NCI-H2227 treated with DMSO at 0.1 percent for 48 hours (cell line): ENCODE data around the gene CD59.
"Not testable (repeated sequence)": the region's sequence is repeated elsewhere in the genome, so short reads cannot be mapped to it uniquely, and the experiment has no call there.

Experiments used
- DNase-seq: peaks from one replicate; lab custom pipeline; 2025; lab: John Stamatoyannopoulos, UW

CD59 gene

DNA sequence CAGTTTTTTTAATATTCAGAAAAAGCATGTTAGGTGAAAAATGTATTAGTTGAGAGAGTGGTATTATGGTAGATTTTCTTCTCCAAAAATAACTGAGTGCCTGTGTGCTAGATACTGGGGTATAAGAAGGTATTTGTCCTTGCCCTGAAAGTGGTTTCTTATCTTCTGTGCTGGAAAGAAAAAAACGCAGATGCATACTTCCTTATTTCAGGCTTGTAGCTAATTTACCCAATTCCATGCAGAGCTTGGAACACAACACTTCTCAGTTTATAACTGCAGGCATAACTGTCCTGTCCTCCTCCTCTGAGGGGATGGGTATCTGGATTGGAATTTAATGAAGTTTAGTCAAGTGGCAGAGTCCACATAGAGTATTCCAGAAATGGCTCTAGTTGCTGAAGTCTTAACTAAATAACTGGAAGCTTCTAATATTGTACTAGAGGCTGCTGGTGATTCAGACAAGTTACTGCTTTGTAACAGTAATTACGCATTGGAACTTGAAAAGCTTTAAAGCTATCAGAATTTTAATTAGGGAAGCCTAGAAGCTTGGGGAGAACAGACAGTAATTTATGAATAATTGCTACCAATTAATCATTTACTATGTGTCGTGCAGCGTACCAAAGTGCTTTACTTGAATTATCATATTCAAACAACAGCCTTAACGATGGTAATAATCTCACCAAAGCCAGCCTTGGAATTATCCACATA lies 22.9 kb downstream of the CD59 start:
- no peak for DNase-seq

DNA sequence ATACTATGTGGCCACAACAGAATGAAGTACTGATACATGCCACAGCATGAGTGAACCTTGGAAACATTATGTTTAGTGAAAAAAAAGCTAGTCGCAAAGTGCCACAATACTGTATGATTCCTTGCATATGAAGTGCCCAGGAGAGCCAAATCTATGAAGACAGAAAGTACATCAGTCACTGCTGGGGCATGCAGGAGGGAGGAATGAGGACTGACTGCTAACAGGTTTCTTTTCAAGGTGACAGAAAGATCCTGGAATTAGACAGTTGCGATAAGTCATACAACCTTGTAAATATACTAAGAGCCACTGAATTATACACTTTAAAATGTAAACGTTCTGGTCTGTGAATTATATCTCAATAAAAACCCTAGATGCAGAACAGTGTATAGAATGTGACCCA lies 23.8 kb downstream of the CD59 start:
- DNase-seq = no peak

DNA sequence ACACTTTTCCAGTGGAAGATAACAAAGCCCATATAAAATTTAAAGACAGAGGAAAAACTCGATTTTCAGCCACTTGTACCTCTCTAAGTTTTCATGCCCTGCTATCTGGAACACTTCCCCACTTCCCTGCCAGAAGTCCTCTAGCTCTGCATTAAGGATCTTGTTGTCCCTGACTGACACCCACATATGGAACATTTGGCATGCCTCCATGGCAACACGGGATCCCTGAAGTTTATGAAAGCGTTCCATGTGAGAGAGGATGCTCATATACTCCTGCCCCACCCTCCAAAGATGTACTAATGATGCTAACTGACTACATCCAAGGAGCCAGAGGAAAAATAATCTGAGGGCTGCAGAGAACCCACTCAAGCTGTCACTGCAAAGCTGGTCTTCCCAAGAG lies 26.8 kb downstream of the CD59 start:
- DNase-seq = no peak

DNA sequence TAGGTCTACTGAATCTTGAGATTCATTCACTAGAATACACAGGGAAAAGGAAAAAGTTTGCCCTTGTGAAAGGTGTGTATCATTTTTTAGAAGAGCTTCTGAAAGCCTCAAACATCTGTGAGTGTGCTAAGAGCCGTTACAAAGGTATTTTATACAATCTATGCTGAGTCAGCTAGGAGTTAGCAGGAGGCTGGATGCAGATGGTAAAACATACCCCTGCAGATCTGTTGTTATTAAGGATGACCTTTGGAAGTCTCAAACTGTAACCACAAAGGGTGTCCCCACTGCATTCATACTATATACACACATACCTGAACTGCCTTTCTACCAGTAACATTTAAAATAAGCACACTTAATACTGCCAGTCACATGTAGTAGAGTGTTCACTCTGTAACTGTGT lies 27.2 kb downstream of the CD59 start:
- DNase-seq = no peak

DNA sequence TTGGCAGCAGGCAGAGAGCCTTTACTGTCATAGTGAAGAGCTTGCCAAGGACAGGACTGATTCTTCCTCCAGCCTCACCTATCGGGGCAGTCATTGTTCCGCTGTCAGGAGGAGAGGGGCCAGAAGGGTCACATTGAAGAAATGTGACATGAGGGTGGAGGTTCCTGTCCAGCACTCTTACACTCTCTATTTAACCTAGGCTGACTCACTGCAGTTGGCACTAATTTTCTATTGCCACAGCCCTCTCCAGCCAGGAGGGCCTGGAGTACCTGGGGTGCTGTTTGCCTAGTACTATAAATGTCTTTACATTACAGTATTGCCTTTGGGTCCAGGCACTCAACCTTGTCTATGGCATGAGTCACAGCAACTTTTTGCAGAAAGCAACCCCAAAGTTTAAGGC lies 28.4 kb downstream of the CD59 start:
- DNase-seq = not testable (repeated sequence)

DNA sequence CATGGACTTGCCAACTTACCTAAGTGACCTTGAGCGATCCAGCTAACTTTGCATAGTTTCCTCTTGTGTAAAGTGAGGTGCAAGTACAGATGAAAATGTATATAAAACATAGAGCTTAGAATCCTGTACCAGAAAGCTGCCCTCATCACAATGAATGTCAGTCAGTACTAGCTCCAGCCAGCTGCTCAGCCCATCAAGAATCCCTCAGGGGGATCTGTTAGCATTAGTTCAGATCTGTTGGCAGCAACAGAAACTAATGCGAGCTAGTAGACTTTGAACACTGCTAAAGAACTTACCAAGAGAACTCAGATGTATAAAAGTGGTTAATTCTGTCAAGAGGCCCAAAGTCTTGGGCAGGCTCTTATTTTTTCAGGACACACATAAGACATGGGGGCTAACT lies 29.3 kb downstream of the CD59 start:
- DNase-seq = no peak

DNA sequence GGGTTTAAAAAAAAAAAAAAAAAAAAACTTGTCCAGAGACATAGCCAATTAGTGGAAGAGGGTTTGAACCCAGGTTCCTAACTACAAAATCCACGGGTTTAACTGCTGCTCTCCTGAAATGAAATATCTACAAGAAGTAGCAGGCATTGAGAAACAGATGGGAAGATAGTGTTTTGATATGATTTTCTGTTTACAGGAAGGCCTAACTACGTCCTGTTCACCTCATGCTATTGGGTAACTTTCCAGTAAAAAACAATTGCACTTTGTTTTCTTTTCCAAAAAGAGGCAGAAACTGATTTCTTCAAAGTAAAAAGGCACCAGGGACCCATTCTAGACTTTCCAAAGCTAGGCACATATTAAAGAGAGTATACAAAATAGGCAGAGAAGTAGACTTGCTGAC lies 29.7 kb downstream of the CD59 start:
- DNase-seq = no peak

DNA sequence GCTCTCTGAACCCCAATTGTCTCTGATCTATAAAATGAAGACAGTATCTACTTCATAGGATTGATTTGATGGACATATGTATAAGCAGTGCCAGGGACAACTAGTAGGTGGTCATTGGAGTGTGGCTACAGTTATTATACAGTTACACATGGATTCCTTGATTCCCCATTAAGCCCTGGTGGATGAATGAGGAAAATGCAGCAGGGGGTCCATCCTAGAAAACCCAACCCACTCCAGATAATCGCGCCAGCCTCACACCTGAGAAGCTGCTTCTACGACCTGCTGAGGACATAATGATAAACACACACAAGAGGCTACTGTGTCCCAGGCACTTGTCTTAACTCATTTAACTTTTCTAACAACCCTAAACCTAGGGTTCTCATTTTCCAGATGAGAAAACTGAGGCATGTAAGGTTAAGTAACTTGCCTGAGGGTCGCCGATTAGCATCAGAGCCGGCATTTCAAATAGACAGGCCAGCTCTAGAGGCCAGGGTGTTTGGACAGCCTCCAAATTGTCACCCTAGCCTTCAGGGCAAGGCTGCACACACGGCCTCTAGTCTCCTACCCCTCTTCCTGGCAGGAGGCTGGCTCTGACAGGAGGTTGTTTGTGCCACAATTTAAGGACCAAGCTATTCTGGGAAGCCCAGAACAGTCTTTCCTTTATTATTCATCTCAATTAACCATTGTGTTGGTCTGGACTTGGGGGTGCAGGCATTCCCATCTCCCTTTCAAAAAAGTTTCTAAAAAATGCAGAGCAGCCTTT lies 31.8 kb downstream of the CD59 start:
- no peak for DNase-seq

DNA sequence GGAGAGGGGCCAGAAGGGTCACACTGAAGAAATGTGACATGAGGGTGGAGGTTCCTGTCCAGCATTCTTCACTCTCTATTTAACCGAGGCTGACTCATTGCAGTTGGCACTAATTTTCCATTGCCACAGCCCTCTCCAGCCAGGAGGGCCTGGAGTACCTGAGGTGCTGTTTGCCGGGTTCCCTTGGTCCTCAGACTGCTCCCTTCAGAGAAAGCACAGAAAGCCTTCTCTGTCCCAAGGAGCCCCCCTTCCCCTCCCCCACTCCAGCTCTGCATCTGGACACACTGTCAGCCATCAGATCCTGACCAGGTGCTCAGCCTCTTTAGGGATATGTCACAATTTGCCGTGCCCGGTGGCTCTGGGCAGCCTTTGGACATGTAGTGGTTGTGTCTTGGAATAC lies 32.4 kb downstream of the CD59 start:
- no peak for DNase-seq

DNA sequence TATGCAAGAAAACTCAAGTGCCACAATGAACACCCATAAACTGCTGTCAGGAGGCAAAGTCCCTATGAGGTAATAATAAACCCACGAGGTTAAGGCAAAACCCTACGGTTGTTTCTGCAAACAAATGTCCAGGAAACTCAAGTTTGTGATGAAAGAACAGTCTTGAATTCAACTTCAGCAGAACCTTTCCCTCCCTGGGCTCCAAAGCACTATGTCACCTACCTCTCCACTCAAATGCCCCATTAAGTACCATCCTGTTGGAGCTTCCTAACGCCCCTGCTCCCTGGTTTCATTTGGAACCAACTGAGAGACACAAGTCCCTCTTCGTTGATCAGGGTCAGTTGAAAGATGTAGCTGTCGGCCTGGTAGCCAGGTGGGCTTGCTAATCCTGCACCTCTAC lies 33.0 kb downstream of the CD59 start:
- DNase-seq = no peak

DNA sequence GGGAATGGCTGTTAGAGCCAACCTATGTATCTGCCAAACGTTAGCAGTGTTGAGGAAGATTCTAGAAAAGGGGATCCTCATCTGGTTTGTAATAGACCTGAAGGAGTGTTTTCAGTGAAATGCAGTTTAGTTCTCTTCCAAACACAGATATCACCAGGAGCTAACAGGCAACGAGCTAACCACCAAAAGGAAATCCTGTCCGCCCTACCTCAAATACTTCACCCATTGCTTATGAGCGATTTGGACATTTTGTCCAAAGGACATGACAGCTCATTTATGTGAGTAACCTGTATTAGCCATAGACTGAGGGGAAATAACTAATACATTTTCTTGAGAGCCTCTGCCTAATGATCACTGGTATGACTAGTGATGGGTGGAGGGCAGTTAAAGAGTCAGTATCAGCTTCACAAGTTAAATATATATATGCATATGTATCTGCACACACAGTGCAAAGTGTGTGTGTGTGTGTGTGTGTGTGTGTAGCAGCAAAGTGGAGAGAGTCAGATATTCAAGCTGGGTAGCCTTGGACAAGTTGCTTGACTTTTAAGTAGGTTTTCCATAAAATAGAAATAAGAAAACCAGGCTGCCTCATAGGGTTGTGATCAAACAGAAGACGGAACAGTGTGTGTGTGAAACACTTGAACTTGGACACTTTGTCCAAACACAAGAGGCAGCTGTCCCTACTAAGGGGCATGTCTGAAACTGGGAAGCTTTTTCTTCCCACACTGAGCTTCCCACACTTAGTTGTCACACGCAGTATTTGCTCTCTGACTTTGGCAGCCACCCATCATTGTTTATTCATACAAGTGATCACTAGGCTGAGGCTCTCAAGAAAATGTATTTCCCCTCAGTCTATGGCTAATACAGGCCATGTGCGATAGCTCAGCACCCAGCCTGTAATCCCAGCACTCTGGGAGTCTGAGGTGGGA lies 34.7 kb downstream of the CD59 start:
- peak; percentile 60 for DNase-seq

DNA sequence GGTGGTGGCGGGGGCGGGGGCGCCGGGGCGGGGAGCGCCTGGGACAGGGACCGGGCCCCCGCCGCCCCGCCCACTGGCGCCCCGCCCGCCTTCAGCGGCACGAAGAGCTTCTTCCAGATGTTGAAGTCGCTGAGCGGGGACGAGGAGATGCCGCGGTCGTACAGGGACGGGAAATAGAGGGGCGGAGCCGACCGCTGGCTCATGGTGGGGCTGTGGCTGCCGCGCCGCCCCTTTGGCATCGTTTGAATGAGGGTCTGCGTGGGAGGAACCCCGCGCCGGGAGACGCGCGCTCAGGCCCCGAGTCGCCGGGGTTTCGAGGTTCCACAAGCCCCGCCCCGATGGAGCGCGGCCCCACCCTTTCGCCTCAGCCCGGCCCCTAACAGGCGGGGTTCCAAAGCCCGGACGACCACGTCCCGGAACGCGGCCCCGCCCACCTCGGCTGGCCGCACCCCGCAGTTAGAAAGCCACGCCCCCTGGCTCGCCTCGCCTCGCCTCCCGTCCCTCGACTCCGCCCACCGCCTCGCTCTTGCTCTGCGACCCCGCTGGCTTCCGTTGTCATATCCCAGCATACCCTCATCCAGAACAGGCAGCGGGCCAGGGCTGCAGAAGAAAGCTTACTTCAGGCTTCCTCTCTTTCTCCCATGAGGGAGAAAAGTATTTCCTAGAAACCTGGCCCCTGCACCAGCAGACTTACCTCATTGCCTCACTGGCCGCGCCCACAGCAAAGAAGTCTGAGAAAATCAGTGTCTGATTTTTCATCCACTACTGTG lies 35.5 kb downstream of the CD59 start, which contains the start of gene C11orf91:
C11orf91 (minus strand) TSS at position 325 of the 770 bp plus-strand sequence; CDS start at position 239, 86 bp downstream.
- peak; percentile 97 for DNase-seq

DNA sequence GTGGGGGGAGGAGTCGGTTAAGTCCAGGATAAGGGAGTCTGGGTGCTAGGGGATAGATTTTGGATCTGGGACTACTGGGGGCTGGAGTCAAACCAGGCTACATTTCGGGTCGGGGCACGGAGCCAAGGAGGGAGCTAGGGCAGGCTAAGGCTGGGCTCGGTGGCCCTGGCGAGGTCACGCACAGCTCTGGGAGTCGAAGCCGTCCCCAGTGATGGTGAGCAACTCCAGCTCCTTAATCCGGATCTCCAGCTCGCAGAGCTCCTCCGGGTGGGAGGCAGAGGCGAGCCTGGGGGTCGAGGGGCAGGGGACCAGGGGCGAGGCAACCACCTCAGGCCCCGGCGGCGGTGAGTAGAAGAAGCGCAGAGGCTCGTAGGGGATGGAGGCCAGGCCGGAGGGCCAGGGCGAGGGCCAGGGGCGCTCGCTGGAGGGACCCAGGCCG lies 36.1 kb downstream of the CD59 start:
- DNase-seq = no peak

DNA sequence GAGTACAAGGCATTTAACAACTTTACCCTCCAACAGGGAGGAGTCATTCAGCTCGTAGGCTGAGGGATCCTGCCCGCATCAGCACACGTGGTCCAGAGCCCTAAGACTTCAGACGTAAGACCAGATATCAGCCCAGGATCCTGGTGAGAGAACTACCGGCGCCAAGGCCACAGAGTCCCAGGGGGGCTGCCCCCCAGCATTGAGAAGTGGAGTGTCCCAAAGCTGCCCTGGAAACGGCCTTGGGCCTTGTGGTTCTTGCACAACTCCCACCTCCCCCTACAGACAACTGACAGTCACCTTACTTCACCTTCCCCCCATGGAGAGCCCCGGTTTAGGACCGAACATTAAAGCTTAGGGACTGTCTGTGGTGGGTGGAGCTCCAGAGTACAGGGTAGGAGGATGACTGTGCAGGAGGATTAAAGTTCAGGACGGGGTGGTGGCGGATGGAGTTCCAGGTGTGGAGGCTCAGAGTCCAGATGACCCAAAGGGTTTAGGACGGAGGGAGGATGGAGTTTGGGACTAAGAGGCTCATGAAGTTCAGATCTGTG lies 36.6 kb downstream of the CD59 start:
- DNase-seq = no peak

DNA sequence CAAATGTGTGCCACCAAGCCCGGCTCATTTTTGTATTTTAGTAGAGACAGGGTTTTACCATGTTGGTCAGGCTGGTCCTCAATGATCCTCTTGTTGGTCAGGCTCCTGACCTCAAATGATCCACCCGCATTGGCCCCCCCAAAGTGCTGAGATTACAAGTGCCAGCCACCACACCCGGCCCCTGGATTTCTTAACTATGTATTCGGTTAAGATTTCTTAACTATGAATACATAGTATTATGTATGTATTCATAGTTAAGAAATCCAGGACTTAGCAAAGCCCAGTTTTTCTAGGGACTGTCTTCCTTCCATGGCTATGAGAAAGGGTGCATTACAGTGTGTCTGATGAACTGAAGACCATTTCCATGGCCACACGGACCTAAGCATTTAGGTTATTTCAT lies 37.3 kb downstream of the CD59 start:
- DNase-seq = no peak

DNA sequence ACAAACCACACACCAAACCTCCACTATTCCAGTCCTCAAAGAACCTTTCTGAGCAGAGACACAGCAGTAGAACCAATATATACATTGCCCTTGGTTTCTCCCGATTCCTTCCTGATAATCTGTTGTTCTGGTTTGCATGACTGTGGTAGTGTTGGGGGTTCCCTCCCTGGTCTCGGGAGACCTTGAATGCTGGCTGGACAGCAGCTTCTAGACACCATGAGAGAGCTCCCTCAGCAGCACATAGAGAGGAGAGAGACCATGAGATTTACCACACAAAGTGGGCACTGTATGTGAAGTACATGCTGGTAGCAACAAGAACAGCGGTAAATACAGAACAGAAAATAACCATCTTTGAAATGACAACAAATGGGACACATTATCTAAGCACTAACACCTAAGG lies 38.2 kb downstream of the CD59 start:
- no peak for DNase-seq

DNA sequence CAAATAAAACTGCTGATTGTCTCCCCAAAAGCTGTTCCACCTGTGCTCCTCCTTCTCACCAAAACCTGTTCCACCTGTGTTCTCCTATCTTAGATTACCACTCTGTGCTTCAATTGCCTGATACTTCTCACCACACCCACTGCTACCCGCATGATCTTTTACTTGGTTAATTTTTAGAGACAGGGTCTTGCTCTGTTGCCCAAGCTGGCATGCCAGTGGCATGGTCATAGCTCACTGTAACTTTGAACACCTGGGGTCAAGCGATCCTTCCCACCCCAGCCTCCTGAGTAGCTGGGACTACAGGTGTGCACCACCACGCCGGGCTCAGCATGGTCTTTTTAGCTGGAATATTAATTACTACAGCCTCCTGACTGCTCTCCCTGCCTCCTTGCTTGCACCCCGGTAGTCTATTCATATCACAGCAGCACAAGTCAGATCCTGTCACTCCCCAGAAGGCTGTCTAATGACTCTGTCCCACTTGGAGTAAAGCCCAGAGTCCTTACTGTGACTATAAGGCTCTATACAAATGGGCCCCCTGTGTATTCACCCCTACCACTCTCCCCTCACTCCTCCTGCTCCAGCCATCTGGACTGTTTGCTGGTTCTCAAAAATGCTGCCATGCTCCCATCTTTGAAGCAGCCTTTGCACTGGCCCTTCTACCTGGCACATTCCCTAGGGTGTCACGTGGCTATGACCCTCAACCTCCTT lies 39.1 kb downstream of the CD59 start:
- DNase-seq = no peak

DNA sequence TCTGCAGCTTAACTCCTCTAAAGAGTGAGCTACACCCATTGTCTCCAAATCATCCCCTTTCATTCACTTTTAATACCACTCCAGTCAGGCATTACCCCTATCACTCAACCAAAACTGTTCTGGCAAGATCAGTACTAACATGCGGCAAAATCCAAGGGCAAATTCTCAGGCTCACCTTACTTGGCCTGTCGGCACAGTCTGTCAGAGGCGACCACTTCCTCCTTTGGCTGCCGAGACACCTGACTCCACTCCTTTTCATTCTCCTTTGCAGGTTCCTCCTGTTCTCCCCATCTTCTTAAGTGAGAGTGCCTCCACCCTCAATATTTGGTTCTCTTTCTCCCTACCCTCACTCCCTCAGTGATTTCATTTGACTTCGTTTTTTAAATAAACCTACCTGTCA lies 39.8 kb downstream of the CD59 start:
- no peak for DNase-seq

DNA sequence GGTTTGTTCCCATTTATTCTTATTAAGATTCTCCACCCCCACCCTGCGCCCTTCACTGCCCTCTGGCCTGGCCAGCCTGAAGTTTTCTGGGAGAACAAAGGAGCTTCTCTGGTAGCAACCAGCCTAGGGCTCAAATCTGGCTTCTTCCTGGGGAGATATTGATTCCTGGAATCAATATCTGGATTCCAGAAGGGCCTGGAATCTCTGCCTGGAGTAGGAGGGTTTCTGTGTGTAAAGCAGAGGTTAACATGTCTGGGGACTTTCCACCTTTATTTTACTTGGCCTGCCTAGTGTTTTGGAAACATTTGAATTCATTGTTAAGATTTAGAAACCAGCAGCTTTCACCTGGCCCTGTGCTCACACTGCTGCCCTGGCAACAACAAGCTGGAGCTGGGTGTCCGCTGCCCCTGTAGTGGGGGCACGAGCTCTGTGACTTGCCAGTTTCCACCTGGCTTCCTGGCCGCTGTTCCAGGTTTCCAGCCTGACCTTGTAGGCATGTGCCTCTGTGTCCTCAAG lies 41.1 kb downstream of the CD59 start:
- DNase-seq = no peak

DNA sequence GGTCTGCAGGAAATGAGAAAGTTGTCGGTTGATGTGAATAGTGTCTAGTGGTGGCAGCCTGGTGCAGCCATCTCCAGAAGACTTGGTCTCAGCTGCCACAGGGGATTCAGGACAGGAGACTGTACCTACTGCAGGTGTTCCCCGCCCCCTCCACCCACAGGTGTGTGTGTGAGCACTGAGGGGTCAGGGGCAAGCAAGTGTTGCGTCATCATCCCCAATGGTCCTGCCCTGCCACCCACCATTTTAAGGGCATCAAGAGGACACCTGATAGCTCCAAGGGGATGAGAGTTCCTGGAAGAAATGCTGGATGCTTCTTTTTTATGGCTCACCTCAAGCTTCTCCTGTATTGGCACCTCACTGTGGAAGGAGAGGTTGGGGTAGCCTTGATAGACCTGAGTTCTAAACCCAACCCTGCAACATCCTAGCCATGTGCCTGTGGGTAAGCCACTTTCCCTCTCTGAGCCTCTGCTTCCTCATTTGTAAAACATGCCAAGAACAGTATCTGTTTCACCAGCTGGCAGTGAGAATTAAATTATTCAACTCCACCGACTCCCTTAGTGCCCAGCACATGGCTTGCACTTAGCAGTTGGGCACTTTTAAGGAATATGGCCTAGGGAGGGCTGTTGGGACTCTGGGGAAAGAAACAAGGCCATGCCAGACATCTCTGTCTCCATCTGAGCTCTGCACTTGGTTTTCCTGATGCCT lies 41.7 kb downstream of the CD59 start:
- no peak for DNase-seq
